Skin of body (tissue), 2 donors: ENCODE data around the gene ARHGAP26. TPM values are rescaled to one million over a fixed set of nuclear protein-coding genes. Genes with fewer than 3 reads are reported as not detected.
"Not testable (repeated sequence)": the region's sequence is repeated elsewhere in the genome, so short reads cannot be mapped to it uniquely, and the experiment has no call there.

Experiments
- DNase-seq: peaks from one replicate; lab custom pipeline; 2025; lab: John Stamatoyannopoulos, UW
- total RNA-seq: library from RNA; depleted of rRNA; stranded (reverse); fragments of >200 nt; gene quantifications from one replicate; pipeline ENCODE4 v1.2.3, GENCODE V29; 2014

Gene ARHGAP26
- total RNA-seq, 1 donor from 2014 or later: 40.6 TPM

DNA sequence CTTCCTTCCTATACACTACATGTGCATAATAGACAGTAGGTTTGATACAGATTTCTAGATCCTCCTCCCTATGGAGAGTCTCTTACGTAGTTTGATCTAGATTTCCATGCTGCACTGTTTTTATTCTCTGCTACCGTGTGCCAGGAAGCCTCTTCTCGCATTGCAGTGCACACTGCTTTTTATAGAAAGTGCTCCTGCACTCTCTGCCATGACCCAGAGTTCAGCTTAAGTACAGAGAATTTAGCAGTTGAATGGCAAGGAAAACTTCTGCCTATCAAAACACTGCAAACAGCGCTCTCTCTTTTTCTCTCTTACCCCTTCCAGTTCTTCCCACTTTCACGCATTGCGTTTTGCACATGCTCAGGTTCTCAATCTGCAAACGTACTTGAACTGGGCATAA is 187.4 kb downstream of the ARHGAP26 start:
- DNase-seq: no peak

- DNase-seq: no peak
Observed at GRCh38 chr5:142958944-142959682, 188.9 kb downstream of the ARHGAP26 start.

DNA sequence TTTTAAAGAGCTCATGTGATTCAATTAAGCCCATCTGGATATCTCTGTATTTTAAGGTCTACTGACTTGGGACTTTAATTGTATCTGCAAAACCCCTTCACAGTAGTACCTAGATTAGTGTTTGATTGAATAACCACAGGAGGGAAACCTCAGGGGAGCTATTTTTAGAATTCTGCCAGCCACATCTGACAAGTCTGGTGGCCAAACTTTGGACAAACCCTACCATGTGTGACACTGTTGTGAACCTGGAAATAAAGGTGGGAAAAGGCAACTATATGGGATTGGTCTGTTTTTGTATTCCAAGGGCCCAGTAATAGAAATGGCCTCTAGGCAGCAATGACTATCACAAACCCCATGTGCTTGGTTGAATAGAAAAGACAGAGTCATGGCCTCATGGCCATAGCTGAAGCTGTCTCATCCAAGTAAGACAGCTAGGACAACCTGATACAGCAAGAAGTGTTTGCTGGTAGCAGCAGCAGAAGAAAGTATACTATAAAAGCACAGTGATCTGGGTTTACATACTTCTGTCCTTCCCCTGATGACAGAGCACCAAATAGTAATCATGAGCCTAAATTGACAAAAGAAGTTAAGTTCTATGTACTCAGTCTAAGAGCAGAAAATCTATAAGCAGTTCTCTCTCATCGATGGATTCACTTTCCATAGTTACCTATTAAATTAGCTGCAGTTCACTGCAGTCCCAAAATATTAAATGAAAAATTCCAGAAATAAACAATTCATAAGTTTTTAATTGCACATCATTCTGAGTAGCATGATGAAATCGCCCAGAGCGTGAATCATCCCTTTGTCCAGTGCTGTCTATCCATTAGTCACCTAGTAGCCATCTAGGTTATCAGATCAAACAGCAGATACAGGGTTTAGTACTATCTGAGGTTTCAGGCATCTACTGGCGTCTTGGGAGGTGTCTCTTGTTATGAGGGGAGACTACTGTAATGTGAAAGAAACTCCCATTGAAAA is 189.8 kb downstream of the ARHGAP26 start:
- no peak for DNase-seq

GRCh38 chr5:142961440-142962173 is 191.4 kb downstream of the ARHGAP26 start:
- DNase-seq: no peak

DNA sequence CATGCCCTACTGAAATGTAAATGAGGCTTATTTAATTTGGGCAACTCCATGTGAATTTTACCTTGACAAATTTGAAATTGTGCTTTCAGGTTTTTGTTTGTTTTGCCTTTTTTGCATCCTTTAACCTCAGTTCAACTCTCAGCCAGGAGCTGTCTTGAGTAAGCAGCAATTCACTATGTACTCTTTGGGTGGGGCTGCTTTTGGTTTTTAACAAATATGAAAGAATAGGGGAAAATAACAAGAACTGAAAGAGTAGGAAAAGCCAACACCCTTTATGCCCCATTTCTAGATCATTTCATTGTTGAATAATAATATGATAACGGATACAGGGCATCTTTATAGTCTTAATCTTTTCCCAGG is 192.0 kb downstream of the ARHGAP26 start:
- DNase-seq: no peak

DNA sequence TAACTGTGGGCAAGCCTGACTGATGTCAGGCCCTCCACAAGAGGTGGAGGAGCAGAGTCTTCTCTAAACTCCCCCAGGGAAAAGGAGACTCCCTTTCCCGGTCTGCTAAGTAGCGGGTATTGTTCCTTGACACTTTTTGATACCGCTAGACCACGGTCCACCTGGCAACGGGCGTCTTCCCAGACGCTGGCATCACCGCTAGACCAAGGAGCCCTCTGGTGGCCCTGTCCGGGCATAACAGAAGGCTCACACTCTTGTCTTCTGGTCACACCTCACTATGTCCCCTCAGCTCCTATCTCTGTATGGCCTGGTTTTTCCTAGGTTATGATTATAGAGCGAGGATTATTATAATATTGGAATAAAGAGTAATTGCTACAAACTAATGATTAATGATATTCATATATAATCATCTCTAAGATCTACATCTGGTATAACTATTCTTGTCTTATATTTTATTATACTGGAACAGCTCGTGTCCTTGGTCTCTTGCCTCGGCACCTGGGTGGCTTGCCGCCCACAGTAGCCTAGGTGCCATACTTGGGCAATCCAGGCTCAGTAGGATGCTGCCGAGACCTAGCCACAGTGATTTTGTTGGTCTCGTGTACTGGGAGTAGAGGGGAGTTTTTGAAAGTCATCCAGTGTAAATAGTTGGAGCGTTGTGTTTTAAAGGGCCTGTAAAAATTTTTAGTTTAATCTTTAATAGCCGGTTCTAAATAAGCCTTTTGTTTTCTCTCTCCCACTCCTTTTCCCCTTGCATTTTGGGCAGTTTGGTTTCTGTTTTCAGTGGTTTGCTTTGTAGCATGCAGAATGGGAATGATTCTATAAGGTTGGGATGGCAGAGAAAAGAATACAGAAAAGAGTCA is 195.3 kb downstream of the ARHGAP26 start:
- not testable (repeated sequence) for DNase-seq

DNA sequence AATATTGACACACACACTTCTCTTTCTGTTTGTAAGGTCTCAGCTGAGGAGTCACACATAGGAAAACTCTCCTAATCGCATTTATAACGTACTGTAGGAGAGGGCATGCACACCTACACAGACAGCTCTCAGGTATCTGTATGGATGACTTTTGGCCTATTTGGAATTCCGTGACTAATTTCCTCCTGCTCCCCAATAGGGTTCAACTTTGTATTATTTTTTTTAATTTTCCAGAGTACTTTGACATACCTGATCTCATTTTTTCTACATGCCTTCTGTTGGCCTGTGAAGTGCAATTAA is 195.9 kb downstream of the ARHGAP26 start:
- no peak for DNase-seq

- DNase-seq: no peak
Observed at GRCh38 chr5:142969186-142969585, 199.0 kb downstream of the ARHGAP26 start.

DNA sequence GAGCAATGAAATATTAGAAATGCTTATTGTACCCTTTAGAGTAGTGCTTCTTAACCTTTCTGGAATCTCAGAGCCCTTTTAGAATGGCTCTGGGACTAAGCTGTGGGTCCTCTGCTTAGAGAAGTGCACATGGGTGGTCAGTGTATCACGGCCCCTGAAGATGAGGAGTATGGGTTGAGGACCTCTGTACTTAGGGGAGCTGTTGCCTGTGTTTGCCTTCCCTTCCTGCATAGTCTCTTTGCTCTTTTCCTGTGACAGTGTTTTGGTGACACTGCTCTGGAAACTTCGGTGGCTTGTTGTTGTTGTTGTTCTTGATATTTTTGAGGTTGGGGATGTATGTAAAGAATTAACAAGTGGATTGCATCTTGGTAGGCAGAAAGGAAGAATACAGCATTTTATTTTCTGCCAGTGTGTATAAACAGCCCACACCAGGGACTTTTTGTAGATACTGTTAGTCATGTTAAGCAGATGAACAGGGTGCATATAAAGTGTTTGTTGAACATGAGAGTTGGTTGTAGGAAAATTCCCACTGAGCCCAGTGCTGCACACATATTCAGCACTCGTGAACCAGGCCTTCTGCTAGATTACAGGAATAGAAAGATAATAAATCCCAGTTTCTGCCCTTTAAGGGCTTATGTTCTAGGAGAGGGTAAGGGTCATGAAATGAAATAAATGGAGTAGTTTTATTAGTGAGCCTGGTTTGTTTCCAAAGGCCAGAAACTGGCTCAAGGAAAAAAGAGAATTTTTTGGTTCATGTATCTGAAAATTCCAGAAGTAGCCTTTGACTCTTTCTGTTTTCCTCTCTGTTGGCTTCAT is 199.7 kb downstream of the ARHGAP26 start:
- no peak for DNase-seq

DNA sequence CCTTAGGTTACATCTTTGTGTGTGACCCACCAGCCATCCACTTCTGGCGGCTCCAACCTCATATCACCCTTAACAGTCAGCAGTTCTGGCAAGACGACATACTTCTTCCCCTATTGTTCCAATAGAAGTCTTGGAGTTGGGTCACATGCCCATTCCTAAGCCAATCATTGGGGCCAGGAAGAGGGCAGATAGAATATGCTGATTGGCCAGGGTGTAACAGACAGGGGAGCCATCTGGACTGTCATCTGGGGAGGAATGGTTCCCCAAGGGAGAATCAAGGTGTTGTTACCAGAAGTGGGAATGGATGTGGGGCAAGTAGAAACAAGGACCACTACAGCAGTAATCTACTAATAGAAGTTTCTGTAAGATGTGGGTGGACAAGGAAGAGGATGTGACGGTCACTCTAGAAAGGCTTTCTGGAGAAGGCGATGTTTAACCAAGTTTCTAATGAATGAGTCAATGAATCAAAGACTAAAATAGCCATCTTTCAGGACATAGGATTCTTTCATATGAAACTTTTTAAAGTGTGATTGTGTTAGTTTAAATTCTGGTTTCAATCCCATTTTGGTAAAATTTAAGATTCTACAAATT is 200.4 kb downstream of the ARHGAP26 start:
- no peak for DNase-seq

DNA sequence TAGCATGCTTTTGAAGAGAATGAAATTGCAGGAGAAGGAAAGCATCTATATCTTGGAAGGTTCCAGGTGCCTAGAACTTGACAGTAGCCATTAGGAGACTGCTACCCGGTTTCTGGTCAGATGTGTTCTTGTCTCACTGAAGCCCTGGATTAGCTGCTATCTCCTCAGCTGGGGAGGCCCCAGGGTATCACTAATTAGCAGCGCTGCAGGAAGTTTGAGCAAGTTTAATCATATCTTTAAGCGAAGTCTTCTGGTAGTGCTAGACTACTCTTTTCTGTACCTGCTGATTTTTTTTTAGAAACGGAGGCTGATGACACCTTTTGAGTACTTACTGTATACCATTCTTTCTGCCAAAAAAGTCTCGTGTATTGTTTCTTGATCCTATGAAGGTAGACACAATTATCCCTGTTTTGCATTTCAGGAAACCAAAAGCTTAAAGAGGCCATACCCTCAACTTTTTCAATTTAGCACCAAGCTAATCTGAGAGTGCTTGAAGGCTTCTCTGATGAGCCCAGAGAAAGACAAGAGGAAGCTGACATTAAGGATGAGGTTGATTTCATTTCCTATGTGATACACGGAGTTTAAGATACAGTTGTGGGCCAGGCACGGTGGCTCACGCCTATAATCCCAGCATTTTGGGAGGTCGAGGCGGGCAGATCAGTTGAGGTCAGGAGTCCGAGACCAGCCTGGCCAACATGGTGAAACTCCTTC is 201.3 kb downstream of the ARHGAP26 start:
- DNase-seq: no peak

GRCh38 chr5:142972064-142972570 is 201.9 kb downstream of the ARHGAP26 start:
- no peak for DNase-seq

GRCh38 chr5:142973932-142974331 is 203.8 kb downstream of the ARHGAP26 start:
- DNase-seq: no peak

DNA sequence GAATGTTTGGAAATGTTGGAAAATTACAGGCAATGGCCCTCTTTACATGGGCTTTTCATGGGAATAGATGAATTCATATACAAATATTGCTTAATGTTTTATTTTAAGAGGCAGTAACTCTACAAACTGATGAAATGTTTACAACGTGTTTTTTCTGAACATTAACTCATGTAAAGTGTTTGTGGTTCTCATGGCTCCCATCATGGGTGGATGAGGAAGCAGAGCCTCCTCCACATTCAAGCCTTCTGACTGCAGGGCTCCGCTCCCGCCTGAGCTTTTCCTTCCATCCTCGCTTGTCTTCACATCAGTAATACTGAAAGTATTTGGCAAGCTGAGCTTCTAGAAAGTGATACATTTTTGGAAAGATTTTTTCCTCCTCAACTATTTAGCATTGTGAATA is 204.2 kb downstream of the ARHGAP26 start:
- DNase-seq: peak; percentile 74

DNA sequence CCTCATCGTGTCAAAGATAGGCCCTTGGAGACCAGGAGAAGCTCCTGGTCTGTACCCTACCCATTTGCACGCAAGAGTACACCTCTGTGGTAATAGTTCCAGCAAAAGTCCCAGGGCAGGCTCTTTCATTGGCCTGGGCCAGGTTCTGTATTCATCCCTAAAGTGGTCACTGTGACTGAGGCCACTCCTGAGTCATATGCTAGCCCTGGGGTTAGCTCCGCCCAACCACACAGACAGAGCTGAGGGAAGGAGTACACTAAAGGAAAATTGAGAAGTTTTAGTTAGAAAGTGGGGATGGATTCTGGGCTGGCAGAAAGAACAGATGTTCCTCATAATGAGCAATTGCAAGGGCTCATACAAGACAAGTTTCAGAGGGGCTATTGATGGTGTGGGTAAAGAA is 206.7 kb downstream of the ARHGAP26 start:
- no peak for DNase-seq

GRCh38 chr5:142977363-142978051 is 207.3 kb downstream of the ARHGAP26 start:
- DNase-seq: no peak

- no peak for DNase-seq
Observed at GRCh38 chr5:142978252-142978651, 208.1 kb downstream of the ARHGAP26 start.

DNA sequence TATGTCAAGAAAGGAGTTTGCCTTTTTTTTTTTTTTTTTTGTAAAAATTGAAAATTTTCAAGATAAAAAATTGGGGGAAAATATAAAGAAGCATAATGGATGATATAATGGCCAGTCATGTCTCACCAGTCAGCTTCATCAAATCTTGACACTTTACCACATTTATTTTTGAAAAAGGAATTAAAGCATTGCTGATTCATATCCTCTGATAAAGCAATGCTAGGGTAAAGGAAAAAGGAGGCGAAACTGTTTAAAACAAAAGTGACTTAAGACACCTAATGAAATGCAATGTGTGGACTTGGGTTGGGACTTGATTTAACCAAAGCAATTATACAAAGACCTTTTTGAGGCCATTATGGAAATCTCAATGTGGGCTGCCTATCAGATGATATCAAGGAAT is 208.5 kb downstream of the ARHGAP26 start:
- DNase-seq: no peak
